ENCODE measurements around the gene ASPRV1.

DNA sequence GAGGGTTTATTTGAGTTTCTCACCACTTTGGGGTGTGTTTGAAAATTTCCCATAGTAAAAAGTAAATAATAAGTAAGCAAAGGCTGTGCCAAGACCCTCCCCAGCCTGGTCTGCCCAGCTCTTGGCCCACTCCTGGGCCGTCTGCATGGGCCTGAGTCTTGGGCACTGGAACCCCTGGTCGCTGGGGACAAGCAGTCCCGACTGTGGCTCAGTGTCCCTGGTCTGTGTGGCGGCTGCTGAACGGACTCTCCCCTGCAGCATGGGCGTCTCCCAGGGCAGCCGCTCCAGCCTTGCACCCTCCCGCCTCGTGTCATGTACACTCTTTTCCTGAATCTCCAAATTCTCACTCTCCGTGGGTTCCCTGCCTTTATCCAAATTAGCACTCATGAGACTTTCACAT lies 7.2 kb upstream of the ASPRV1 start:
- TF ChIP-seq EZH2phosphoT487 (IDR thresholded peaks at IDR 0.05; ENCODE audit: borderline replicate concordance, low read depth) (no peak), POLR2AphosphoS5 (IDR thresholded peaks at IDR 0.05; ENCODE audit: low read depth, low read length) (no peak)
- TF ChIP-seq, protein P1, sequence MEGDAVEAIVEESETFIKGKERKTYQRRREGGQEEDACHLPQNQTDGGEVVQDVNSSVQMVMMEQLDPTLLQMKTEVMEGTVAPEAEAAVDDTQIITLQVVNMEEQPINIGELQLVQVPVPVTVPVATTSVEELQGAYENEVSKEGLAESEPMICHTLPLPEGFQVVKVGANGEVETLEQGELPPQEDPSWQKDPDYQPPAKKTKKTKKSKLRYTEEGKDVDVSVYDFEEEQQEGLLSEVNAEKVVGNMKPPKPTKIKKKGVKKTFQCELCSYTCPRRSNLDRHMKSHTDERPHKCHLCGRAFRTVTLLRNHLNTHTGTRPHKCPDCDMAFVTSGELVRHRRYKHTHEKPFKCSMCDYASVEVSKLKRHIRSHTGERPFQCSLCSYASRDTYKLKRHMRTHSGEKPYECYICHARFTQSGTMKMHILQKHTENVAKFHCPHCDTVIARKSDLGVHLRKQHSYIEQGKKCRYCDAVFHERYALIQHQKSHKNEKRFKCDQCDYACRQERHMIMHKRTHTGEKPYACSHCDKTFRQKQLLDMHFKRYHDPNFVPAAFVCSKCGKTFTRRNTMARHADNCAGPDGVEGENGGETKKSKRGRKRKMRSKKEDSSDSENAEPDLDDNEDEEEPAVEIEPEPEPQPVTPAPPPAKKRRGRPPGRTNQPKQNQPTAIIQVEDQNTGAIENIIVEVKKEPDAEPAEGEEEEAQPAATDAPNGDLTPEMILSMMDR (IDR thresholded peaks at IDR 0.05) = no peak
